Parathyroid adenoma (tissue), 2 donors: ENCODE results near the gene DGCR2.

Source experiments
- H2AFZ ChIP-seq: fragments of 300-600 bp; sonication (generic); one replicate; pipeline ENCODE4 v1.7.0; 2017; ENCODE audit warnings: antibody characterized with exemption, mild to moderate bottlenecking
- H3K27ac ChIP-seq: fragments of 300-600 bp; sonication (generic); one replicate; pipeline ENCODE4 v1.7.0; 2017
- H3K27me3 ChIP-seq: fragments of 300-600 bp; sonication (generic); one replicate; pipeline ENCODE4 v1.7.0; 2017; ENCODE audit warnings: low read length; ENCODE audit not compliant: control insufficient read depth, insufficient read depth
- H3K36me3 ChIP-seq: fragments of 300-600 bp; sonication (generic); one replicate; pipeline ENCODE4 v1.7.0; 2017; ENCODE audit warnings: low read length; ENCODE audit not compliant: control insufficient read depth, insufficient read depth
- H3K4me1 ChIP-seq: fragments of 300-600 bp; sonication (generic); one replicate; pipeline ENCODE4 v1.7.0; 2017; ENCODE audit warnings: control low read depth
- H3K4me2 ChIP-seq: fragments of 300-600 bp; sonication (generic); one replicate; pipeline ENCODE4 v1.7.0; 2017; ENCODE audit warnings: low read length
- H3K4me3 ChIP-seq: fragments of 300-600 bp; sonication (generic); one replicate; pipeline ENCODE4 v1.7.0; 2017; ENCODE audit warnings: low read depth, low read length
- H3K79me2 ChIP-seq: fragments of 300-600 bp; sonication (generic); one replicate; pipeline ENCODE4 v1.7.0; 2017; ENCODE audit warnings: control low read depth
- H3K9ac ChIP-seq: fragments of 300-600 bp; sonication (generic); one replicate; pipeline ENCODE4 v1.7.0; 2017; ENCODE audit warnings: mild to moderate bottlenecking
- H3K9me3 ChIP-seq: fragments of 300-600 bp; sonication (generic); one replicate; pipeline ENCODE4 v1.7.0; 2017; ENCODE audit warnings: low read length; ENCODE audit not compliant: control insufficient read depth
- TF ChIP-seq, protein P1 (sequence below): fragments of 300-600 bp; sonication (generic); IDR thresholded peaks from one replicate; pipeline ENCODE4 v1.7.0; 2017; ENCODE audit warnings: antibody characterized with exemption, mild to moderate bottlenecking
- donor health status: primary hyperparathyroidism.

DGCR2 gene

DNA sequence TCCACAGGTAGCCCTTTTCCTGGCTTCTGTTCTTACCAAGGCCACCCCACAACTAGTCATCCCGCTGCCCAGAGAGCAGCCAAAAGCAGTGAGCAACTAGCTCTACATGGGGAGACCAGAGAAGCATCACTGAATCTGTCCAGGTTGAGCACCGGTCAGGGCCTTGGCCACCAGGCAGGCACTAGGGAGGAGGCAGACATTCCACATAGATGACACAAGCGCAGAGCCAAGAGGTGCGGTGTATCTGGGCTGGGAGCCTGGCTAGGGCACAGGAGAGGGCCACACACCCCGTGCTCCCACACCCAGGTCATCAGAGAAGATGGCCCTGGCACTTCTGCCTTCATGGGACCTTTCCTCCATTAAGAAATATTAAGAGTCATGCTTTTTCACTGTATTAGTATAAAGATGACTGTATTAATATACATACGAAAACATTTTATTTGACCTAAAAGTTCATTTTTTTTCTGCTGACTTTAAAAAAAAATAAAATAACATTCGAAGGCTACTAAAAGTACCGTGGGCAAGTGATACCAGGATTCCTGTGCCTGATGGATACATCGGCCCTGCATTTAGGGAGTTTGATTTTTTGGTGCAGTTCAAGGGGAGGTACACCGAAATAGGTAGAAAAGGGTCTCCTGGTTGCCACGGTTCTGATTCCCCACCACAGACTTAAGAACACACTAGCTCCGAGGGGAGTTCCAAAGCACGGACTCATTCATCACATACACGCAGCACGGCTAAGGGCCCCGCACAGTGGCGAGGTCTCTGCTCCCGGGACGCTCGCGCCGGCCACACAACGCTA lies 1.2 kb downstream of the DGCR2 start:
- TF ChIP-seq, protein P1, sequence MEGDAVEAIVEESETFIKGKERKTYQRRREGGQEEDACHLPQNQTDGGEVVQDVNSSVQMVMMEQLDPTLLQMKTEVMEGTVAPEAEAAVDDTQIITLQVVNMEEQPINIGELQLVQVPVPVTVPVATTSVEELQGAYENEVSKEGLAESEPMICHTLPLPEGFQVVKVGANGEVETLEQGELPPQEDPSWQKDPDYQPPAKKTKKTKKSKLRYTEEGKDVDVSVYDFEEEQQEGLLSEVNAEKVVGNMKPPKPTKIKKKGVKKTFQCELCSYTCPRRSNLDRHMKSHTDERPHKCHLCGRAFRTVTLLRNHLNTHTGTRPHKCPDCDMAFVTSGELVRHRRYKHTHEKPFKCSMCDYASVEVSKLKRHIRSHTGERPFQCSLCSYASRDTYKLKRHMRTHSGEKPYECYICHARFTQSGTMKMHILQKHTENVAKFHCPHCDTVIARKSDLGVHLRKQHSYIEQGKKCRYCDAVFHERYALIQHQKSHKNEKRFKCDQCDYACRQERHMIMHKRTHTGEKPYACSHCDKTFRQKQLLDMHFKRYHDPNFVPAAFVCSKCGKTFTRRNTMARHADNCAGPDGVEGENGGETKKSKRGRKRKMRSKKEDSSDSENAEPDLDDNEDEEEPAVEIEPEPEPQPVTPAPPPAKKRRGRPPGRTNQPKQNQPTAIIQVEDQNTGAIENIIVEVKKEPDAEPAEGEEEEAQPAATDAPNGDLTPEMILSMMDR, result no peak
- peak overlapping the region; percentile 80 for H3K27ac ChIP-seq
- H3K9ac ChIP-seq, result no peak overlapping the region
- H3K4me1 ChIP-seq, result peaks cover 7% of the 10 kb centered on the region
- H3K27me3 ChIP-seq, result no peaks in the 10 kb centered on the region
- H3K4me3 ChIP-seq, result peak overlapping the region; percentile 85
- no peaks in the 10 kb centered on the region for H3K9me3 ChIP-seq
- peak overlapping the region; percentile 64 for H3K4me2 ChIP-seq
- H2AFZ ChIP-seq, result peak overlapping the region; percentile 83
- peaks cover 41% of the 10 kb centered on the region for H3K79me2 ChIP-seq
- no peaks in the 10 kb centered on the region for H3K36me3 ChIP-seq

DNA sequence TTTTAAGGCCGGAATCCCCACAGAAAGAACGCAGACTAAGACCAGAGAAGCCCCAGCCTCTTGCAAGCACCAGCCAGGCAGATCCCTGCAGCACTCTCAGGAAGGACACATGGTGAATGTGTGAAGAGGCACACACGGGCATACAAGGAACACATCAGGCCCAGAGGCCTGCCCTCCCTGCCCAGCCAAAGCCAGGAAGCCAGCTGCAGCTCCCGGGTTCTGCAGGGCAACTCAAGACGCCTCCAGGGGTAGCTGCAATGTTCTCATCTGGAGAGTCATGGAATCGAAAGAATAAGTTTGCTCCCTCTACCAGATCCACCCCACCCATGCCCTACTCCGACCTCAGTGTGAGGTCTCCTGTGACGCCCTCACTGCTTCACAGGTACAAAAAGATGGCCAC lies 2.3 kb downstream of the DGCR2 start:
- H3K36me3 ChIP-seq, result no peaks in the 10 kb centered on the region
- peaks cover 7% of the 10 kb centered on the region for H3K4me1 ChIP-seq
- H3K4me3 ChIP-seq, result no peak overlapping the region
- no peak overlapping the region for H3K9ac ChIP-seq
- TF ChIP-seq, protein P1, result no peak
- no peak overlapping the region for H2AFZ ChIP-seq
- no peaks in the 10 kb centered on the region for H3K27me3 ChIP-seq
- peaks cover 52% of the 10 kb centered on the region for H3K79me2 ChIP-seq
- no peaks in the 10 kb centered on the region for H3K9me3 ChIP-seq
- no peak overlapping the region for H3K27ac ChIP-seq
- H3K4me2 ChIP-seq, result no peak overlapping the region

DNA sequence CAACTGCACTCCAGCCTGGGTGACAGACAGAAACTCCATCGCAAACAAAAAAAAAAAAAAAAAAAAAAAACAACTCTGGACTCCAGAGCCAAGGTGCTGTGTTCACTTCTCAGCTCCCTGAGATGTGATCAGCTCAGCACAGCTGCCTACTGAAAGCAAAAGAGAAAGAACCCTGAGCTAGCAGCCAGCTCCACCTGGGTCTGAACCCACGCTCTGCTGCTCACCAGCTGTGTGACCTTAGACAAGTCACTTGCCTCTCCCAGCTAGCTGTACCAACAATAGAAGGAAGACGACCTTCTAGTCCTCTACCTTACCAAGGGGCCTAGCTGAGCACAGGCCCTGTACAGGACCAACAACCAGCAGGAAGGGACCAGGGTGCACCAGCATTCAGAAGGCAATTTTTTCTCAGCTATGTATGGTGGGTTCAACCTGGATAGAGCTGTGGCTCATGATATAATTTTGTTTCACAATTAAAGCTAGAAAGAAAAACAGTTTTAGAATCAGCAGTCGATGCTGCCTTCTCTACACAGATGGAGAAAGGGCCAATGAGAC lies 3.8 kb downstream of the DGCR2 start:
- no peaks in the 10 kb centered on the region for H3K27me3 ChIP-seq
- peaks cover 7% of the 10 kb centered on the region for H3K4me1 ChIP-seq
- TF ChIP-seq, protein P1, result no peak
- H3K4me2 ChIP-seq, result no peak overlapping the region
- H3K4me3 ChIP-seq, result no peak overlapping the region
- H3K79me2 ChIP-seq, result peaks cover 53% of the 10 kb centered on the region
- no peak overlapping the region for H3K27ac ChIP-seq
- H3K9me3 ChIP-seq, result no peaks in the 10 kb centered on the region
- H2AFZ ChIP-seq, result no peak overlapping the region
- no peak overlapping the region for H3K9ac ChIP-seq
- no peaks in the 10 kb centered on the region for H3K36me3 ChIP-seq

DNA sequence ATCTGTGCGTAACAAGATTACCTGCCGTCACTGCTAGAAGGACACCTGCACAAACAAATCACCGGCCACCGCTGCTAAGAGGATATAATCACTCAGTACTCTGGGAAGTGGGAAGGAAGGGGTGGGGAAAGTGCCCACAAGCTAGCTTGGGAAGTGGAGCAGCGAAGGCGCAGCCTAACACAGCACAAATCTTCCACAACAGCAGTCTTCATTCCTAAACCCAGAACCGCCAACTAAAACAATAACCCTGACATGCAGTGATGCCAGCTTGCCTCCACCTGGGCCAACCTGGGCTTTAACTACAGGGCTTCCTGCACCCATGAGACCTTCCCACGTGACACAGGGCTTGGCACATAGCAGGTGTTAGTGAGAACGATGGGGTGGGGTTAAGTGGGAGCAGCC lies 5.1 kb downstream of the DGCR2 start:
- peaks cover 7% of the 10 kb centered on the region for H3K4me1 ChIP-seq
- no peak overlapping the region for H3K4me2 ChIP-seq
- TF ChIP-seq, protein P1, result no peak
- H3K27ac ChIP-seq, result no peak overlapping the region
- no peaks in the 10 kb centered on the region for H3K36me3 ChIP-seq
- H3K9ac ChIP-seq, result no peak overlapping the region
- no peaks in the 10 kb centered on the region for H3K27me3 ChIP-seq
- no peak overlapping the region for H3K4me3 ChIP-seq
- H3K79me2 ChIP-seq, result peaks cover 53% of the 10 kb centered on the region
- no peaks in the 10 kb centered on the region for H3K9me3 ChIP-seq
- H2AFZ ChIP-seq, result no peak overlapping the region
